IMR-90 (cell line): ENCODE data around the gene CDK5R2. TPM values are rescaled to one million over a fixed set of nuclear protein-coding genes. Genes with fewer than 3 reads are reported as not detected.

Experiments
- ATAC-seq: fragments of 200-7000 bp; cut with Tn5 transposase; 2 replicates; pipeline ENCODE4 v1.9.1; 2020; ENCODE audit warnings: low read depth, mild to moderate bottlenecking, moderate library complexity
- BruUV-seq: library from RNA; stranded (reverse); fragments of 400-500 nt; replicated peaks from 2 replicates; lab custom pipeline; 2021; lab: Mats Ljungman, UMichigan
- CTCF ChIA-PET: fragments of 300-600 bp; formaldehyde crosslinking; extraction: SDS; loops from one replicate; lab custom pipeline; 2021; ENCODE audit warnings: antibody characterized with exemption; lab: Yijun Ruan, JAX
- POLR2A ChIA-PET: fragments of 300-600 bp; sonication (Branson Sonifier 250); formaldehyde crosslinking; loops from one replicate; lab custom pipeline; 2022; ENCODE audit warnings: antibody characterized with exemption; ENCODE audit not compliant: unreplicated experiment; lab: Charles Lee
- DNase-seq: peaks from one replicate; pipeline ENCODE4 v3.0.0; 2013
- H2AFZ ChIP-seq: replicated peaks from 2 replicates; pipeline ENCODE3; 2013; ENCODE audit warnings: low read length, mild to moderate bottlenecking; ENCODE audit not compliant: poor library complexity
- H2AK5ac ChIP-seq: 2 replicates; pipeline ENCODE4 v1.6.1; 2013; ENCODE audit warnings: low read depth, low read length, inconsistent platforms
- H2AK9ac ChIP-seq: replicated peaks from 2 replicates; pipeline ENCODE3; 2013; ENCODE audit warnings: mild to moderate bottlenecking, low read depth, low read length, moderate library complexity; ENCODE audit not compliant: poor library complexity
- H2BK120ac ChIP-seq: 2 replicates; pipeline ENCODE4 v1.6.1; 2013; ENCODE audit warnings: low read depth, low read length, inconsistent platforms
- H2BK15ac ChIP-seq: 3 replicates; pipeline ENCODE4 v1.6.1; 2013; ENCODE audit warnings: low read depth, low read length, inconsistent platforms
- H2BK20ac ChIP-seq: 2 replicates; pipeline ENCODE4 v1.6.1; 2013; ENCODE audit warnings: low read depth, mild to moderate bottlenecking, inconsistent platforms, low read length, moderate library complexity
- H2BK5ac ChIP-seq: 2 replicates; pipeline ENCODE4 v1.6.1; 2013; ENCODE audit warnings: mild to moderate bottlenecking, low read depth, low read length, inconsistent platforms; ENCODE audit not compliant: poor library complexity, severe bottlenecking
- H3K14ac ChIP-seq: replicated peaks from 2 replicates; pipeline ENCODE4 v1.6.1; 2013; ENCODE audit warnings: low read depth, low read length, inconsistent platforms
- H3K18ac ChIP-seq: 2 replicates; pipeline ENCODE4 v1.6.1; 2013; ENCODE audit warnings: low read depth, low read length, control low read depth
- H3K23ac ChIP-seq: 2 replicates; pipeline ENCODE4 v1.6.1; 2013; ENCODE audit warnings: low read depth, low read length, inconsistent platforms
- H3K27ac ChIP-seq: 2 replicates; pipeline ENCODE4 v1.5.1; 2013; ENCODE audit warnings: mild to moderate bottlenecking, control low read depth, low read length; ENCODE audit not compliant: insufficient read depth
- H3K27me3 ChIP-seq: 2 replicates; pipeline ENCODE4 v1.6.1; 2013; ENCODE audit warnings: low read length; ENCODE audit not compliant: control insufficient read depth, insufficient read depth
- H3K36me3 ChIP-seq: 2 replicates; pipeline ENCODE4 v1.6.1; 2013; ENCODE audit warnings: low read length, mixed read lengths; ENCODE audit not compliant: control insufficient read depth, insufficient read depth
- H3K4ac ChIP-seq: 2 replicates; pipeline ENCODE4 v1.6.1; 2013; ENCODE audit warnings: low read depth, low read length, inconsistent platforms
- H3K4me1 ChIP-seq: 2 replicates; pipeline ENCODE4 v1.6.1; 2013; ENCODE audit warnings: low read length, mixed read lengths; ENCODE audit not compliant: control insufficient read depth, insufficient read depth
- H3K4me2 ChIP-seq: 2 replicates; pipeline ENCODE4 v1.6.1; 2013; ENCODE audit warnings: low read depth, mild to moderate bottlenecking, control low read depth, low read length, moderate library complexity
- H3K4me3 ChIP-seq: 2 replicates; pipeline ENCODE4 v1.5.1; 2013; ENCODE audit warnings: low read depth, mild to moderate bottlenecking, control low read depth, low read length, moderate library complexity; ENCODE audit not compliant: insufficient read depth
- H3K56ac ChIP-seq: 2 replicates; pipeline ENCODE4 v1.6.1; 2013; ENCODE audit warnings: low read length, inconsistent platforms; ENCODE audit not compliant: insufficient read depth; ENCODE audit errors: extremely low read depth
- H3K79me1 ChIP-seq, 2 experiments: 2 replicates each; pipeline ENCODE4 v1.6.1; 2013; ENCODE audit warnings: low read length in 2 of 2, inconsistent platforms in 1 of 2, low read depth in 1 of 2
- H3K9ac ChIP-seq: 2 replicates; pipeline ENCODE4 v1.6.1; 2013; ENCODE audit warnings: low read depth, low read length, control low read depth
- H3K9me1 ChIP-seq: 2 replicates; pipeline ENCODE4 v1.6.1; 2013; ENCODE audit warnings: low read length, inconsistent platforms; ENCODE audit not compliant: insufficient read depth
- H3K9me3 ChIP-seq: 2 replicates; pipeline ENCODE4 v1.6.1; 2013; ENCODE audit warnings: low read length; ENCODE audit not compliant: control insufficient read depth, insufficient read depth
- H4K20me1 ChIP-seq: 2 replicates; pipeline ENCODE4 v1.6.1; 2013; ENCODE audit warnings: low read length, inconsistent platforms; ENCODE audit not compliant: insufficient read depth
- H4K5ac ChIP-seq: 2 replicates; pipeline ENCODE4 v1.6.1; 2013; ENCODE audit warnings: mild to moderate bottlenecking, low read depth, low read length, control low read depth
- H4K8ac ChIP-seq, 2 experiments: 2 replicates each; pipeline ENCODE4 v1.6.1; 2013; ENCODE audit warnings: low read depth in 2 of 2, low read length in 2 of 2, control low read depth in 1 of 2, inconsistent platforms in 1 of 2
- H4K91ac ChIP-seq: 2 replicates; pipeline ENCODE4 v1.6.1; 2013; ENCODE audit warnings: low read depth, low read length, inconsistent platforms; ENCODE audit not compliant: insufficient read depth
- RAD21 ChIP-seq: IDR thresholded peaks from 2 replicates; pipeline ENCODE4 v1.6.1; 2012; ENCODE audit warnings: low read length, improper control_type of control experiment
- RFX5 ChIP-seq: IDR thresholded peaks from 2 replicates; pipeline ENCODE4 v1.8.0; 2012; ENCODE audit warnings: low read depth, mild to moderate bottlenecking, low read length, moderate library complexity
- WGBS, 2 experiments: methylation state at CpG; one replicate each; pipeline versions ENCODE4 v1.1.5 to v1.1.7; 2013; ENCODE audit warnings: missing lambda C conversion rate in 2 of 2; ENCODE audit not compliant: insufficient read length in 1 of 2; ENCODE audit errors: extremely low coverage in 2 of 2; 5-methylcytosine and 5-hydroxymethylcytosine counted together
- dilution Hi-C: fragments of 300-500 bp; cut with HindIII; formaldehyde crosslinking; loops from one replicate; pipeline ENCODE4 v1.14.3; 2018; ENCODE audit warnings: low sequenced_read_pairs; ENCODE audit not compliant: unreplicated experiment
- in situ Hi-C: fragments of 300-500 bp; cut with MboI; formaldehyde crosslinking; loops from 3 replicates; pipeline ENCODE4 v1.14.3; 2019; ENCODE audit warnings: low sequenced_read_pairs, inconsistent platforms, mixed read lengths
- intact Hi-C: fragments of 100-400 bp; cut with micrococcal nuclease; formaldehyde crosslinking; loops from 2 replicates; pipeline ENCODE4 v1.10.0; 2022
- polyA plus RNA-seq, 3 experiments: library from polyadenylated mRNA; depleted of rRNA; stranded (reverse); fragments of >200 nt; gene quantifications; 2 replicates each; pipeline ENCODE4 v1.2.3, GENCODE V29; 2012; ENCODE audit warnings: low replicate concordance in 1 of 3
- total RNA-seq: library from RNA; depleted of rRNA; stranded (reverse); fragments of >200 nt; gene quantifications from 2 replicates; pipeline ENCODE4 v1.2.3, GENCODE V29; 2012

Gene CDK5R2
- total and polyA plus RNA-seq, 2 of the 4 experiments (the other 2 are of a cell fraction) = not detected

DNA sequence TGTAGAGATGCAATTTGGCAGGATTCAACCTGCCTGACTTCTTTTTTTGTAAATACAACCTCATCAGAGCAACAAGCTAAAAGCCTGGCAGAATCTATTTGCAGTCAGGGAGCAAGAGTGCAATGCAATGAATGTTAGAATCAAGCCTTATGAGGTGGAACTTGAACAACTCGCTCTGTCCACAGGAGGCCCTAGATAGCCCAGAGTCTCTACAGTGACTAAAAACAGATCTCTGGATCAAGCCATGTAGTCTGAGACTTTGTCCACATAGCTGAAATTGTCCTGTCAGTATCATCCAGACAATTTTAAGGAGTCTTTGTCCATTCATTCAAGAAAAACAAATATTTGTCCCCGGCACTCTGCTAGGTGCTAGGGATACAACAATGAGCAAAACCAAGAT is 32.0 kb upstream of the CDK5R2 start:
- Histone ChIP-seq H3K18ac (no peak overlapping the region), H2BK20ac (no peak overlapping the region), H2BK5ac (no peak overlapping the region), H4K5ac (no peak overlapping the region), H3K79me1 (no peaks in the 10 kb centered on the region), H3K9me3 (peaks cover 3% of the 10 kb centered on the region; the same call in 1 of the 2 replicates), H4K20me1 (no peaks in the 10 kb centered on the region), H2AK5ac (no peak overlapping the region), H3K14ac (no peak overlapping the region), H3K27me3 (peaks cover 19% of the 10 kb centered on the region), H3K4me2 (no peak overlapping the region), H4K91ac (no peak overlapping the region), H3K4me3 (no peak overlapping the region), H3K27ac (no peak overlapping the region), H2AFZ (no peak overlapping the region), H3K56ac (no peak overlapping the region), H3K36me3 (no peaks in the 10 kb centered on the region), H3K9me1 (no peaks in the 10 kb centered on the region), H2BK15ac (no peak overlapping the region), H3K23ac (no peak overlapping the region), H2AK9ac (no peak overlapping the region), H3K4ac (no peak overlapping the region), H3K4me1 (no peaks in the 10 kb centered on the region), H2BK120ac (no peak overlapping the region), H4K8ac (no peak overlapping the region), H3K9ac (no peak overlapping the region)
- dilution Hi-C loops = no loop called here
- intact Hi-C loops = no loop called here
- DNase-seq (no peak), ATAC-seq (no peak)
- WGBS, 2 experiments = 17% methylated on average over 1 of the region's 2 CpGs; no CpG with 5 or more reads in 1 of the 2 experiments
- ChIA-PET POLR2A (no interaction called here), CTCF (no interaction called here)
- in situ Hi-C loops = no loop called here
- TF ChIP-seq RAD21 = no peak
- no peak for TF ChIP-seq RFX5
- no TSS peak for BruUV-seq
